ENCODE data around the gene ALPL. TPM values are rescaled to one million over a fixed set of nuclear protein-coding genes. Genes with fewer than 3 reads are reported as not detected.
A peak's percentile ranks its signal among the peaks of the same experiment; 100 is the strongest.

The ALPL gene
- total RNA-seq, 1 donor from 2014 or later: 16.7 TPM

DNA sequence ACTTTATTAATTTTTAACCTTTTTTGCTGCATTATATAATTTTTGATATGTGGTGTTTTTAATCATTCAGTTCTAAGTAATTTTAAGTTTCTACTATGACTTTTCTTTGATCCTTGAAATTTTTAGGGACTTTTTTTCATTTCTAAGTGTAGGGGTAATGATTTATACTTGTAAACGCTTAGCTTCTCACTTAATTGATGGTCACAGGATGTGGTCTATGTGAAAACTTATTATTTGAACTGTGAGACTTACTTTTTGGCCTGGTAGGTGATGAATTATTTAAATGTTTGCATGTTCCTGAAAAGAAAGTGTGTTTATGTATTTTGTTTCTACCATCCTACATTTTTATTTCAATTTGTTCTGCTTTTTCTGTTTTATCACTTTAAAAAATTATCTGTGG is 17.2 kb downstream of the ALPL start:
- Mint-ChIP-seq H3K4me3 (no peak overlapping the region), H3K36me3 (ENCODE audit: low read depth) (no peaks in the 10 kb centered on the region), H3K27ac (ENCODE audit: unreplicated experiment) (no peak overlapping the region), H3K27me3 (ENCODE audit: low read depth) (peaks cover 8% of the 10 kb centered on the region), H3K4me1 (peaks cover 3% of the 10 kb centered on the region), H3K9me3 (no peaks in the 10 kb centered on the region)
- DNase-seq (ENCODE audit: low read depth, low spot score): no peak
- TF ChIP-seq, protein P1, sequence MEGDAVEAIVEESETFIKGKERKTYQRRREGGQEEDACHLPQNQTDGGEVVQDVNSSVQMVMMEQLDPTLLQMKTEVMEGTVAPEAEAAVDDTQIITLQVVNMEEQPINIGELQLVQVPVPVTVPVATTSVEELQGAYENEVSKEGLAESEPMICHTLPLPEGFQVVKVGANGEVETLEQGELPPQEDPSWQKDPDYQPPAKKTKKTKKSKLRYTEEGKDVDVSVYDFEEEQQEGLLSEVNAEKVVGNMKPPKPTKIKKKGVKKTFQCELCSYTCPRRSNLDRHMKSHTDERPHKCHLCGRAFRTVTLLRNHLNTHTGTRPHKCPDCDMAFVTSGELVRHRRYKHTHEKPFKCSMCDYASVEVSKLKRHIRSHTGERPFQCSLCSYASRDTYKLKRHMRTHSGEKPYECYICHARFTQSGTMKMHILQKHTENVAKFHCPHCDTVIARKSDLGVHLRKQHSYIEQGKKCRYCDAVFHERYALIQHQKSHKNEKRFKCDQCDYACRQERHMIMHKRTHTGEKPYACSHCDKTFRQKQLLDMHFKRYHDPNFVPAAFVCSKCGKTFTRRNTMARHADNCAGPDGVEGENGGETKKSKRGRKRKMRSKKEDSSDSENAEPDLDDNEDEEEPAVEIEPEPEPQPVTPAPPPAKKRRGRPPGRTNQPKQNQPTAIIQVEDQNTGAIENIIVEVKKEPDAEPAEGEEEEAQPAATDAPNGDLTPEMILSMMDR (conservative IDR thresholded peaks at IDR 0.05): no peak

DNA sequence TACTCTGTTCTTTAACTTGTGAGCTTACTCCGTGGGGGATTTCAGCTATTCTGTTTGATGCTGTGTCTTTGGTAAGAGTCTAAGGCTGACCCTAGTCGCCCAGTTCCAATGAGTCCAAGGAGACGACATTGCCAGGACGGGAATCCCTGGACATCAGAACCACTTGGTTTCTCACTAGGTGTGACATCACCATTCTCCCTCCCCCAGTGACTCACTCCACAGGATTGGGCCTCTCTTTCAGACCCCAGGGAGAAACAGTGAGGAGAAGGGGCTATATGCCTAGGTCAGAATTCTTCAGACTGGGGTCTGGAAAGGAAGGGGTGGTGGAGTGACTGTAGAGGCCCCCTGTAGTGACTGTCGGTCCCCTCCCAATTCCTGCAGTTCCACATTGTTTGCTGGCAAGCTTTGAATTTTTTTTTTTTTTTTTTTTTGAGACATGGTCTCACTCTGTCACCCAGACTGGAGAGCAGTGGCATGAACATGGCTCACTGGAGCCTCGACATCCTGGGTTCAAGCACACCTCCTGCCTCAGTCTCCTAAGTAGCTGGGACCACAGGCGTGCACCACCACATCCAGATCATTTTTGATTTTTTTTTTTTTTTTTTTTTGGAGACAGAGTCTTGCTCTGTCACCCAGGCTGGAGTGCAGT is 21.3 kb downstream of the ALPL start:
- Mint-ChIP-seq H3K4me3 (no peak overlapping the region), H3K27ac (ENCODE audit: unreplicated experiment) (peak overlapping the region; percentile 92), H3K27me3 (ENCODE audit: low read depth) (peaks cover 10% of the 10 kb centered on the region), H3K9me3 (no peaks in the 10 kb centered on the region), H3K36me3 (ENCODE audit: low read depth) (no peaks in the 10 kb centered on the region), H3K4me1 (peaks cover 8% of the 10 kb centered on the region)
- DNase-seq (ENCODE audit: low read depth, low spot score): no peak
- TF ChIP-seq, protein P1 (conservative IDR thresholded peaks at IDR 0.05): no peak

DNA sequence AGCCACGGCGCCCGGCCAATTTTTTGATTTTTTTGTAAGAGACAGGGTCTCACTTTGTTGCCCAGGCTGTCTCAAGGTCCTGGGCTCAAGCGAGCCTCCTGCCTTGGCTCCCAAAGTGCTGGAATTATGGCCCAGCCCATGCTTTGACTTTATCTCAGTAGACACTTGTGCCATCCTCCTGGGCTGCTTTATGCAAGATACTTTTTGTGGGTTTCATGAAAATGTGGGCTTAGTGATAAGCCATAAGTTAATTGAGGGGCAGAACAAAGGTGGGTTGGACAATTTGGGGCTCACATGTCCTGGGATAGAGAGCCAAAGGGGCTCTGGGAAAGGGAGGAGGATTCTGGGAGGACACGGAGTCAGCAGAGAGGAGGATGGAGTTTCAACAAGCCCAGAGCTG is 22.0 kb downstream of the ALPL start:
- H3K9me3 Mint-ChIP-seq: no peaks in the 10 kb centered on the region
- H3K4me3 Mint-ChIP-seq: no peak overlapping the region
- H3K27me3 Mint-ChIP-seq (ENCODE audit: low read depth): peaks cover 10% of the 10 kb centered on the region
- H3K4me1 Mint-ChIP-seq: peaks cover 8% of the 10 kb centered on the region
- H3K36me3 Mint-ChIP-seq (ENCODE audit: low read depth): no peaks in the 10 kb centered on the region
- TF ChIP-seq, protein P1 (conservative IDR thresholded peaks at IDR 0.05): no peak
- no peak overlapping the region for H3K27ac Mint-ChIP-seq (ENCODE audit: unreplicated experiment)
- no peak for DNase-seq (ENCODE audit: low read depth, low spot score)

DNA sequence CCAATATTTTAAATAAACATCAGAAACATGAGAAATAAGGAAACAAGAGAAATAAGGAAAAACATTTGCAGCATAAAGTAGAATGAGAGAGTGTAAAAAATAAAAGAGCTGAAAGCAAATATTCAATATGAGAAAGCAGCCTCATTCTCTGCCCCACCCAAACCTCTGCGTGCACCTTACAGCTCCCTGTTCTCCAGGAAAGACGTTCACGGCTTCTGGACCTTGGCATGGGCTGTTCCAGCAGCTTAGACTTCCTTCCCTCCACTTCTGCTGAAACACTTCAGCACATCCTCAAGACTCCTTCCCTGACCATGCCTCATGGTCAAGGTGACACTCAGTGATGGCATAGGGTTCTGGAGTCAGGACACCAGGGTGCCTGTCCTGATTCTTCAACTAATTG is 23.3 kb downstream of the ALPL start:
- H3K9me3 Mint-ChIP-seq: no peaks in the 10 kb centered on the region
- no peak for DNase-seq (ENCODE audit: low read depth, low spot score)
- H3K36me3 Mint-ChIP-seq (ENCODE audit: low read depth): no peaks in the 10 kb centered on the region
- TF ChIP-seq, protein P1 (conservative IDR thresholded peaks at IDR 0.05): no peak
- H3K4me1 Mint-ChIP-seq: peaks cover 8% of the 10 kb centered on the region
- H3K27ac Mint-ChIP-seq (ENCODE audit: unreplicated experiment): no peak overlapping the region
- no peak overlapping the region for H3K4me3 Mint-ChIP-seq
- H3K27me3 Mint-ChIP-seq (ENCODE audit: low read depth): peaks cover 10% of the 10 kb centered on the region

DNA sequence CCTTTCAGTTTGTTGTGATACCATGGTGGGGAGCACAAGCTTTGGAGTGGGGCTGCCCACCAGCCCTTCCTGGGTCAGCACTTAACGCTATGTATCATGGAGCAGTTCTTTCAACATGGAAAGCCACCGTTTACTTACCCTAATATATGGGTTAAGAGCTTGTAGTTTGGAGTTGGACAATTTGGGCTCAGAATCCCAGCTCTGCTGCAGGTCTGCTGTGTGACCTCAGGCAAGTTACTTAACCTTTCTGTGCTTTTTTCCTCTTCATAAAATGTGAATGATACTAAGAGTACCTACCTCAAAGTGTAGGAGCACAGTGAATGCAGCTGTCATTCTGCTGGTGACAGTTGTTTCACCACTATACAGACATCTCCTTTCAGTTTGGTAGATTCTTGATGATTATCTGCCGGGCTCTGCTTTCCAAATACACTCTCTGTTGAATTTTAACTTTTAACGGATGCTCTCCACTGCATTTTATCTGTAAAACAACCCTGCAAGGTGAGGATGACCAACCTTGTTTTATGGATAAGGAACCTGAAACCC is 23.8 kb downstream of the ALPL start:
- TF ChIP-seq, protein P1 (conservative IDR thresholded peaks at IDR 0.05): no peak
- Mint-ChIP-seq H3K27ac (ENCODE audit: unreplicated experiment) (no peak overlapping the region), H3K9me3 (no peaks in the 10 kb centered on the region), H3K4me1 (peaks cover 8% of the 10 kb centered on the region), H3K36me3 (ENCODE audit: low read depth) (no peaks in the 10 kb centered on the region), H3K27me3 (ENCODE audit: low read depth) (peaks cover 10% of the 10 kb centered on the region), H3K4me3 (no peak overlapping the region)
- DNase-seq (ENCODE audit: low read depth, low spot score): no peak
